ENCODE results near the gene KARS1.

- TF ChIP-seq CTCF (IDR thresholded peaks at IDR 0.05) (no peak), POLR2A (IDR thresholded peaks at IDR 0.05) (no peak)
Observed at GRCh38 chr16:75660726-75661302, 13.3 kb upstream of the KARS1 start.

Data from gastroesophageal sphincter (tissue), 3 donors.